Measurements from ENCODE around the gene AKNA. TPM values are rescaled to one million over a fixed set of nuclear protein-coding genes. Genes with fewer than 3 reads are reported as not detected.

Gene AKNA
- total RNA-seq, 1 experiment from 2014 or later, result 10.1 TPM

GRCh38 chr9:114294664-114295063 lies 93.1 kb downstream of the AKNA start:
- ChIA-PET CTCF (interaction anchor here (1.1 kb wide), 1 partner anchor 187 kb away, joined by 3 read pairs; no protein-coding TSS in a partner anchor), POLR2A (no interaction called here)
- Histone ChIP-seq H3K9me3 (ENCODE audit: control insufficient read depth, insufficient read depth, low read depth, low read length) (0 out of 2 replicates have a peak, but pooled peaks cover 6% of the 10 kb centered on the region), H3K4me3 (ENCODE audit: low read depth in 2 of 2, low read length in 2 of 2) (no peak overlapping the region), H3K27me3 (ENCODE audit: control insufficient read depth, insufficient read depth, low read length) (no peaks in the 10 kb centered on the region), H3K36me3 (ENCODE audit: control insufficient read depth, insufficient read depth, low read length) (no peaks in the 10 kb centered on the region; the same call in 1 of the 2 replicates), H3K27ac (ENCODE audit: low read length) (no peak overlapping the region), H3K4me1 (ENCODE audit: control insufficient read depth, insufficient read depth, low read length) (no peaks in the 10 kb centered on the region; the same call in 1 of the 2 replicates)
- TF ChIP-seq SIN3A (IDR thresholded peaks at IDR 0.05; ENCODE audit: borderline replicate concordance, insufficient read depth, low read depth, low read length), result no peak
- no peak for ATAC-seq
- in situ Hi-C loops (cut with HindIII; ENCODE audit: low pct_unique_long_range_greater_than_20kb, low sequenced_read_pairs), result no loop called here
- intact Hi-C loops (cut with micrococcal nuclease; ENCODE audit: unreplicated experiment), result no loop called here
- BruUV-seq (replicated peaks), result no TSS peak
- DNase-seq (ENCODE audit: low read depth, low spot score), result no peak

GRCh38 chr9:114291886-114292590 lies 95.7 kb downstream of the AKNA start:
- POLR2A ChIA-PET, result no interaction called here
- BruUV-seq (replicated peaks), result no TSS peak
- CTCF ChIA-PET, result interaction anchor here (1.4 to 1.8 kb wide), 3 partner anchors 135 to 210 kb away, joined by 3 to 15 read pairs (median 13); no protein-coding TSS in a partner anchor

More at GRCh38 chr9:114291886-114292590, 95.7 kb downstream of the AKNA start:
- in situ Hi-C loops (cut with HindIII; ENCODE audit: low pct_unique_long_range_greater_than_20kb, low sequenced_read_pairs), result no loop called here
- Histone ChIP-seq H3K27me3 (ENCODE audit: control insufficient read depth, insufficient read depth, low read length) (no peaks in the 10 kb centered on the region), H3K27ac (ENCODE audit: low read length) (no peak overlapping the region), H3K4me1 (ENCODE audit: control insufficient read depth, insufficient read depth, low read length) (peaks cover 15% of the 10 kb centered on the region), H3K4me3 (ENCODE audit: low read depth in 2 of 2, low read length in 2 of 2) (no peak overlapping the region), H3K9me3 (ENCODE audit: control insufficient read depth, insufficient read depth, low read depth, low read length) (0 out of 2 replicates have a peak, but pooled peaks cover 6% of the 10 kb centered on the region), H3K36me3 (ENCODE audit: control insufficient read depth, insufficient read depth, low read length) (no peaks in the 10 kb centered on the region; the same call in 1 of the 2 replicates)
- no peak for ATAC-seq
- TF ChIP-seq TCF7L2 (IDR thresholded peaks at IDR 0.05; ENCODE audit: low read depth, low read length) (no peak), CTCF (IDR thresholded peaks at IDR 0.05) (no peak), REST (IDR thresholded peaks at IDR 0.05; ENCODE audit: insufficient read depth in 1 of 2, low read depth in 2 of 2, low read length in 1 of 2) (no peak), POLR2AphosphoS5 (IDR thresholded peaks at IDR 0.05; ENCODE audit: low read depth, low read length) (no peak), SIN3A (IDR thresholded peaks at IDR 0.05; ENCODE audit: borderline replicate concordance, insufficient read depth, low read depth, low read length) (no peak)
- intact Hi-C loops (cut with micrococcal nuclease; ENCODE audit: unreplicated experiment), result loop anchor here (2.0 kb wide), 1 partner anchor 137 kb away; the partner anchor contains the start of gene COL27A1
- DNase-seq (ENCODE audit: low read depth, low spot score), result no peak
